Panc1 (cell line): Measurements from ENCODE around the gene NBPF6.

Source experiments
- CTCF ChIP-seq: fragments of 450-650 bp; IDR thresholded peaks from 2 replicates; pipeline ENCODE4 v1.5.1; 2017; ENCODE audit warnings: mild to moderate bottlenecking
- TCF7L2 ChIP-seq: IDR thresholded peaks from 2 replicates; pipeline ENCODE4 v1.6.1; 2011; ENCODE audit warnings: mild to moderate bottlenecking, low read depth, low read length, inconsistent platforms

GRCh38 chr1:108482708-108483107 lies 32.6 kb downstream of the NBPF6 start:
- TF ChIP-seq CTCF (no peak), TCF7L2 (no peak)
